CD8-positive, alpha-beta memory T cell (primary cell): Measurements from ENCODE around the gene XRCC2. TPM values are rescaled to one million over a fixed set of nuclear protein-coding genes. Genes with fewer than 3 reads are reported as not detected.
"Not testable (repeated sequence)": the region's sequence is repeated elsewhere in the genome, so short reads cannot be mapped to it uniquely, and the experiment has no call there.

Experiments used
- CTCF ChIA-PET: fragments of 350-600 bp; sonication (Branson Sonifier 250); formaldehyde crosslinking; loops from one replicate; lab custom pipeline; 2021; ENCODE audit warnings: antibody characterized with exemption; lab: Charles Lee
- POLR2A ChIA-PET: fragments of 350-600 bp; sonication (Branson Sonifier 250); formaldehyde crosslinking; loops from one replicate; lab custom pipeline; 2021; ENCODE audit warnings: antibody characterized with exemption; lab: Charles Lee
- DNase-seq, 5 donors: peaks; one replicate each; pipeline versions ENCODE4 v3.0.0 to v3.0.0-alpha.2; 2020 to 2022; ENCODE audit warnings: mixed read lengths in 1 of 5
- H3K27ac ChIP-seq: one replicate; pipeline ENCODE4 v1.7.0; 2013; ENCODE audit warnings: low read depth, mild to moderate bottlenecking, low read length, moderate library complexity
- H3K27me3 ChIP-seq: 2 replicates; pipeline ENCODE4 v1.7.0; 2013; ENCODE audit warnings: low read length, mild to moderate bottlenecking; ENCODE audit not compliant: insufficient read depth, poor library complexity, severe bottlenecking
- H3K36me3 ChIP-seq: 2 replicates; pipeline ENCODE4 v1.7.0; 2013; ENCODE audit warnings: mild to moderate bottlenecking, low read length, moderate library complexity; ENCODE audit not compliant: insufficient read depth
- H3K4me1 ChIP-seq: 2 replicates; pipeline ENCODE4 v1.7.0; 2013; ENCODE audit warnings: mild to moderate bottlenecking, low read length, moderate library complexity; ENCODE audit not compliant: insufficient read depth
- H3K4me3 ChIP-seq: 2 replicates; pipeline ENCODE4 v1.7.0; 2013; ENCODE audit warnings: mild to moderate bottlenecking, low read length
- H3K9me3 ChIP-seq: 2 replicates; pipeline ENCODE4 v1.7.0; 2013; ENCODE audit warnings: mild to moderate bottlenecking, low read length
- H3K27ac Mint-ChIP-seq, 8 donors: one replicate each; pipeline ENCODE4 v1.8.0; 2020 to 2021; ENCODE audit warnings: mixed read lengths in 8 of 8, mild to moderate bottlenecking in 6 of 8, inconsistent platforms in 3 of 8, moderate library complexity in 3 of 8
- H3K27me3 Mint-ChIP-seq, 2 donors: one replicate each; pipeline ENCODE4 v1.8.0; 2020 to 2021; ENCODE audit warnings: mixed read lengths in 2 of 2, mild to moderate bottlenecking in 1 of 2, moderate library complexity in 1 of 2
- H3K36me3 Mint-ChIP-seq, 3 donors: one replicate each; pipeline ENCODE4 v1.8.0; 2020 to 2021; ENCODE audit warnings: mixed read lengths in 3 of 3, inconsistent platforms in 1 of 3, mild to moderate bottlenecking in 1 of 3
- H3K4me1 Mint-ChIP-seq, 3 donors: one replicate each; pipeline ENCODE4 v1.8.0; 2020 to 2021; ENCODE audit warnings: mixed read lengths in 3 of 3, inconsistent platforms in 1 of 3, mild to moderate bottlenecking in 1 of 3
- H3K4me3 Mint-ChIP-seq, 7 donors: one replicate each; pipeline ENCODE4 v1.8.0; 2020 to 2021; ENCODE audit warnings: mixed read lengths in 7 of 7, mild to moderate bottlenecking in 6 of 7, moderate library complexity in 4 of 7, inconsistent platforms in 2 of 7
- H3K9me3 Mint-ChIP-seq, 5 donors: one replicate each; pipeline ENCODE4 v1.8.0; 2020 to 2022; ENCODE audit warnings: mixed read lengths in 5 of 5, mild to moderate bottlenecking in 3 of 5, moderate library complexity in 2 of 5, inconsistent platforms in 1 of 5
- polyA plus RNA-seq: library from polyadenylated mRNA; unstranded; fragments of 300-500 nt; fragmentation: Illumina TruSeq; gene quantifications from one replicate; pipeline ENCODE4 v1.2.3, GENCODE V29; 2021
- total RNA-seq, 2 experiments: library from RNA; stranded (reverse); gene quantifications; one replicate each; pipeline ENCODE4 v1.2.3, GENCODE V29; 2021

XRCC2 gene
- total and polyA plus RNA-seq, 3 experiments from 2014 or later: 0.26 to 15.8 (median 14.8) TPM

- ChIA-PET POLR2A (no interaction called here), CTCF (no interaction called here)
- H3K27ac ChIP-seq: no peak overlapping the region
Observed at GRCh38 chr7:152699079-152699478, 23.1 kb upstream of the XRCC2 start.

DNA sequence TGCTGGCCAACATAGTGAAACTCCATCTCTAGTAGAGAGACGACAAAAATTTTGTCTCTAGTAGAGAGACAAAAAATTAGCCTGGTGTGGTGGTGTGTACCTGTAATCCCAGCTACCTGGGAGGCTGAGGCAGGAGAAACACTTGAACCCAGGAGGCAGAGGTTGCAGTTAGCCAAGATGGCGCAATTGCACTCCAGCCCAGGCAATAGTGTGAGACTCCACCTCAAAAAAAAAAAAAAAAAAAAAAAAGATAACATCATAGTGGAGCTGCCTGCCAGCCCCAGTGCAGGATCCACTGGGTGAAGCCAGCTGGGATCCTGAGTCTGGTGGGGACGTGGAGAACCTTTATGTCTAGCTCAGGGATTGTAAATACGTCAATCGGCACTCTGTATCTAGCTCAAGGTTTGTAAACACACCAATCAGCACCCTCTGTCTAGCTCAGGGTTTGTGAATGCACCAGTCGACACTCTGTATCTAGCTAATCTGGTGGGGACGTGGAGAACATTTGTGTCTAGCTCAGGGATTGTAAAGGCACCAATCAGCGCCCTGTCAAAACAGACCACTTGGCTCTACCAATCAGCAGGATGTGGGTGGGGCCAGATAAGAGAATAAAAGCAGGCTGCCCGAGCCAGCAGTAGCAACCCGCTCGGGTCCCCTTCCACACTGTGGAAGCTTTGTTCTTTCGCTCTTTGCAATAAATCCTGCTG, 21.5 kb upstream of the XRCC2 start:
- H3K27ac ChIP-seq, H3K36me3 Mint-ChIP-seq, H3K36me3 ChIP-seq, H3K9me3 Mint-ChIP-seq, H3K4me3 ChIP-seq, H3K27ac Mint-ChIP-seq, H3K4me1 ChIP-seq, H3K9me3 ChIP-seq, H3K4me3 Mint-ChIP-seq, H3K27me3 Mint-ChIP-seq, H3K4me1 Mint-ChIP-seq, H3K27me3 ChIP-seq, CTCF ChIA-PET, DNase-seq: not testable (repeated sequence)
- POLR2A ChIA-PET: interaction anchor here (0.6 kb wide), 1 partner anchor 9 kb away, joined by 3 read pairs; no protein-coding TSS in a partner anchor

More at GRCh38 chr7:152699079-152699478, 23.1 kb upstream of the XRCC2 start:
- H3K9me3 Mint-ChIP-seq: peaks cover 0 to 2% (median 0%) of the 10 kb centered on the region in 5 donors
- H3K36me3 Mint-ChIP-seq: no peaks in the 10 kb centered on the region
- H3K4me1 ChIP-seq: no peaks in the 10 kb centered on the region
- H3K4me1 Mint-ChIP-seq: no peaks in the 10 kb centered on the region
- no peak for DNase-seq
- H3K4me3 ChIP-seq: no peak overlapping the region
- H3K9me3 ChIP-seq: no peaks in the 10 kb centered on the region
- no peaks in the 10 kb centered on the region for H3K36me3 ChIP-seq
- no peak overlapping the region for H3K4me3 Mint-ChIP-seq
- no peak overlapping the region for H3K27ac Mint-ChIP-seq
- H3K27me3 Mint-ChIP-seq: no peaks in the 10 kb centered on the region
- no peaks in the 10 kb centered on the region for H3K27me3 ChIP-seq

GRCh38 chr7:152692196-152692595, 16.3 kb upstream of the XRCC2 start:
- POLR2A ChIA-PET: not testable (repeated sequence)

DNA sequence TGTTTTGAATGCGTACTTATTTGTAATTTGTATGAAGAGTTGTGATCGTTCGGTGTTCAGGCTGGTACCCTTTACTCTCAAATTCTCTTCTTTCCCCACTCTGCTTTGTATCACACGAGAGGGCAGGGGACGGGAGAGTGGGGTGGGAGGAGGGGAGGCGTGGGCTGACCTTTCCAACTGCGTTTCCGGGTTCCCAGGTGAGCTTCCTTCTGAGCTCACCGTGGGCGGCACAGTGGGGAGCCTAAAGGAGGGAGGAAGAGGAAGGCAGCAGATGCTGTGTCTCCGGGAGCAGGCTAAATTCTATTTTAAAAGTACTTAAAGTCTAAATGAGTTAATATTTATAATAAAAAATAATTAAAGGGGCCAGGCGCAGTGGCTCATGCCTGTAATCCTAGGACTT, 7.4 kb upstream of the XRCC2 start:
- H3K27ac Mint-ChIP-seq: no peak overlapping the region
- no peaks in the 10 kb centered on the region for H3K4me1 ChIP-seq
- no peak overlapping the region for H3K4me3 Mint-ChIP-seq
- no peaks in the 10 kb centered on the region for H3K4me1 Mint-ChIP-seq
- no peaks in the 10 kb centered on the region for H3K27me3 ChIP-seq
- H3K27me3 Mint-ChIP-seq: peaks cover 0 to 1% of the 10 kb centered on the region in 2 donors
- H3K9me3 Mint-ChIP-seq: no peaks in the 10 kb centered on the region
- no peak for DNase-seq
- ChIA-PET POLR2A (no interaction called here), CTCF (no interaction called here)
- H3K27ac ChIP-seq: no peak overlapping the region
- H3K9me3 ChIP-seq: no peaks in the 10 kb centered on the region
- no peak overlapping the region for H3K4me3 ChIP-seq
- H3K36me3 Mint-ChIP-seq: no peaks in the 10 kb centered on the region
- no peaks in the 10 kb centered on the region for H3K36me3 ChIP-seq

More at GRCh38 chr7:152692196-152692595, 16.3 kb upstream of the XRCC2 start:
- H3K27ac Mint-ChIP-seq, H3K27ac ChIP-seq, H3K4me1 ChIP-seq, DNase-seq, H3K4me3 ChIP-seq, H3K4me3 Mint-ChIP-seq, H3K36me3 Mint-ChIP-seq, H3K9me3 ChIP-seq, H3K36me3 ChIP-seq, CTCF ChIA-PET, H3K9me3 Mint-ChIP-seq, H3K4me1 Mint-ChIP-seq, H3K27me3 Mint-ChIP-seq, H3K27me3 ChIP-seq: not testable (repeated sequence)

GRCh38 chr7:152677808-152678670, 2.1 kb upstream of the XRCC2 start:
- peak overlapping the region in 6 of 7 donors; percentile 34 to 77 (median 60) for H3K4me3 Mint-ChIP-seq
- CTCF ChIA-PET: interaction anchor here (0.8 kb wide), 1 partner anchor 14 kb away, joined by 3 read pairs; no protein-coding TSS in a partner anchor

DNA sequence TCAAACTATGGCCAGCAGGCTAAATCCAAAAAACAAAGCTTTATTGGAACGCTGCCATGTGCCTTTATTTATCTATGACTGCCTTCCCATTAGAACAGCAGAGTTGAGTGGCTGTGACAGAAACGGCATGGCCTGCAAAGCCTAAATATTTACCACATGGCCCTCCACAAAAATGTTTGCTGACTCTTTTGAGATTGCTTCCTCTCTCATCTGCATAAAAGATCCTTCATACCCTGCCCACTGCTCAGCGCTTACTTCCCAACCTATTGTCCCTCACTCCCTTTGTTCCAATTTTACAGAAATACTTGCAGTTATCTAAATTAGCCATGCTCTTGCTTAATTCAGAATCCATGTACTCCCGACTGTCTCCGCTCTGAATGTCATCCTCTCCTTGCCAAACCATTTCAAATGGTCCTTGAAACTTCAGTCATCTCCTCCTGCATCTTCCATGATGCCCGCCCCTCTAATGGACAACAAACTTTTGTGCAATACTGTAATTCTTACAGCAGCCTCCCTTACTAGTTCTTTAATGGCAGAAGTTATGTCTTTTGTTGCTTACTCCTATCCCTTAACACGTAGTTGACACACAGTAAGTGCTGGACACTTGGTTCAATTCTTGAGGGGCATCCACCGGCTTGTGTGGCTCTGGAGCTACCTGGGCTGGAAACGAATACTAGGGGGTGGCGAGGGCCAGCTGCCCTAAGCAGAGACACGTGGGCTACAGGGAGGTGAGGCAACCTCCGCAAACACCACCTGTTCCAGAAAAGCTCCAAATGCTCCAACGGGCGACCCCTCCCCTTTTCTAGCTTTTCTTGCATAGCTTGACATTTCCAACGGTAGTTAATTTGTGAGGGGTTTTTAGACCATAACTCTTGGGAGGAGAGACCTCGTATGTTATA, 832 bp downstream of the XRCC2 start:
- ChIA-PET CTCF (interaction anchor here (0.7 kb wide), 1 partner anchor 9 kb away, joined by 3 read pairs; no protein-coding TSS in a partner anchor), POLR2A (no interaction called here)
- peak overlapping the region; percentile 82 for H3K4me3 ChIP-seq
- Mint-ChIP-seq H3K4me1 (peaks cover 11 to 14% (median 12%) of the 10 kb centered on the region in 3 donors), H3K27me3 (no peaks in the 10 kb centered on the region), H3K36me3 (peaks cover 0 to 1% (median 0%) of the 10 kb centered on the region in 3 donors), H3K4me3 (peak overlapping the region; percentile 71 to 98 (median 91)), H3K9me3 (no peaks in the 10 kb centered on the region), H3K27ac (peak overlapping the region in 4 of 8 donors; percentile 0 to 92 (median 8))
- no peaks in the 10 kb centered on the region for H3K9me3 ChIP-seq
- no peaks in the 10 kb centered on the region for H3K27me3 ChIP-seq
- no peaks in the 10 kb centered on the region for H3K36me3 ChIP-seq
- peaks cover 8% of the 10 kb centered on the region for H3K4me1 ChIP-seq
- peak in 2 of 5 donors; percentile 0 to 45 for DNase-seq
- peak overlapping the region; percentile 90 for H3K27ac ChIP-seq

More at GRCh38 chr7:152677808-152678670, 2.1 kb upstream of the XRCC2 start:
- no peaks in the 10 kb centered on the region for H3K9me3 ChIP-seq
- no peak overlapping the region for H3K27ac ChIP-seq
- Mint-ChIP-seq H3K9me3 (no peaks in the 10 kb centered on the region), H3K27ac (peak overlapping the region in 5 of 8 donors; percentile 36 to 91 (median 77)), H3K27me3 (peaks cover 0 to under 1% of the 10 kb centered on the region in 2 donors), H3K4me1 (peaks cover 11 to 14% (median 12%) of the 10 kb centered on the region in 3 donors), H3K36me3 (peaks cover 0 to 1% (median 0%) of the 10 kb centered on the region in 3 donors)
- no peaks in the 10 kb centered on the region for H3K27me3 ChIP-seq
- H3K4me1 ChIP-seq: peaks cover 8% of the 10 kb centered on the region
- POLR2A ChIA-PET: no interaction called here
- H3K4me3 ChIP-seq: no peak overlapping the region
- no peak for DNase-seq
- no peaks in the 10 kb centered on the region for H3K36me3 ChIP-seq

DNA sequence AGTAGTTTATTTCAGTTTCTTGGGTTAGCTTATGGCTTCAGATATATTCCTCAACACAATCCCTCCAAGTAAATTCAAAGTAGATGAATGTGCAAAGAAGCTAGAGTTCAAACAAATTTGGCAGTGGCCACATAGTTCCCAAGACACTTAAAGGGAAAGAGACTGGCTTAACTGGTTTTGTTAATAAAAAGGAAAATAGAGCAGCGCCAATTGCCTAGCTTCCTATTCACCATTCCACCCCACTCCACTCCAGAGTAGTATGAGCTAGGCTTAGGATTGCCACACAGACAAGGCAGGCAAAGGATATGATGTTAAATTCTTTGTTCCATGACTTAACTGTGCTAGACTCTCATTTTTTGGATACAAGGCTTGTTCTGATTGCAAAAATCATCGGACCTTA, 2.0 kb downstream of the XRCC2 start:
- Mint-ChIP-seq H3K27me3 (no peaks in the 10 kb centered on the region), H3K4me3 (peak overlapping the region in 1 of 7 donors; percentile 27), H3K4me1 (peaks cover 11 to 14% (median 12%) of the 10 kb centered on the region in 3 donors), H3K9me3 (no peaks in the 10 kb centered on the region), H3K27ac (no peak overlapping the region), H3K36me3 (peaks cover 0 to 1% (median 0%) of the 10 kb centered on the region in 3 donors)
- POLR2A ChIA-PET: no interaction called here
- Histone ChIP-seq H3K27me3 (no peaks in the 10 kb centered on the region), H3K27ac (no peak overlapping the region), H3K4me1 (peaks cover 8% of the 10 kb centered on the region), H3K4me3 (no peak overlapping the region), H3K36me3 (no peaks in the 10 kb centered on the region), H3K9me3 (no peaks in the 10 kb centered on the region)
- no peak for DNase-seq
- CTCF ChIA-PET: no interaction called here
